ENCODE results near the gene ZNF92. TPM values are rescaled to one million over a fixed set of nuclear protein-coding genes. Genes with fewer than 3 reads are reported as not detected.

The ZNF92 gene
- total and polyA plus RNA-seq, 2 of the 13 experiments (the other 11 are each of a cell fraction or from before 2014, with no cell fraction given): 4.0 to 13.2 TPM

GRCh38 chr7:65444899-65445823 lies 71.5 kb downstream of the ZNF92 start (continued):
- no peak for TF ChIP-seq ZNF770 (CRISPR knock-in tag; IDR thresholded peaks at IDR 0.05)
- TF ChIP-seq MED1 (CRISPR knock-in tag; IDR thresholded peaks at IDR 0.05): peak; percentile 99
- peak; percentile 27; the same call in 1 of the 2 replicates for TF ChIP-seq SMARCC2 (IDR thresholded peaks at IDR 0.05)
- TF ChIP-seq MYNN (CRISPR knock-in tag; IDR thresholded peaks at IDR 0.05; ENCODE audit: low read depth): no peak
- no peak for TF ChIP-seq ZNF646 (CRISPR knock-in tag; IDR thresholded peaks at IDR 0.05)
- TF ChIP-seq ATF3 (CRISPR knock-in tag; IDR thresholded peaks at IDR 0.05): 0 out of 2 replicates have a peak, but pooled peaks have one; percentile 38
- peak; percentile 98 for TF ChIP-seq GATAD2A (CRISPR knock-in tag; IDR thresholded peaks at IDR 0.05)
- 0 out of 2 replicates have a peak, but pooled peaks have one; percentile 35 for TF ChIP-seq STAT5B (CRISPR knock-in tag; IDR thresholded peaks at IDR 0.05)
- TF ChIP-seq ZNF772 (CRISPR knock-in tag; IDR thresholded peaks at IDR 0.05): no peak
- peak; percentile 60; the same call in 1 of the 2 replicates for TF ChIP-seq YEATS4 (CRISPR knock-in tag; IDR thresholded peaks at IDR 0.05; ENCODE audit: borderline replicate concordance)
- TF ChIP-seq NFRKB (IDR thresholded peaks at IDR 0.05): no peak
- no peak for TF ChIP-seq MNT (IDR thresholded peaks at IDR 0.05)
- no peak for TF ChIP-seq ZXDC (CRISPR knock-in tag; IDR thresholded peaks at IDR 0.05)
- peak; percentile 97 for TF ChIP-seq FOXO1 (CRISPR knock-in tag; IDR thresholded peaks at IDR 0.05)
- TF ChIP-seq RFX3 (CRISPR knock-in tag; IDR thresholded peaks at IDR 0.05): 0 out of 2 replicates have a peak, but pooled peaks have one; percentile 34
- peak; percentile 83; the same call in 1 of the 2 replicates for TF ChIP-seq ZNF331 (CRISPR knock-in tag; IDR thresholded peaks at IDR 0.05)
